ENCODE measurements around the gene CORIN. TPM values are rescaled to one million over a fixed set of nuclear protein-coding genes. Genes with fewer than 3 reads are reported as not detected.

Gene CORIN
- total and polyA plus RNA-seq, 2 of the 13 experiments (the other 11 are each of a cell fraction or from before 2014, with no cell fraction given) = 0.84 to 1.2 TPM

GRCh38 chr4:47705326-47705981 lies 132.4 kb downstream of the CORIN start:
- peak overlapping the region; percentile 29 for H2AFZ ChIP-seq (ENCODE audit: low read length)
- peaks cover 23% of the 10 kb centered on the region for H3K4me1 ChIP-seq (ENCODE audit: insufficient read depth, low read length)
- peak; percentile 52 for ATAC-seq
- no peaks in the 10 kb centered on the region for H3K9me3 ChIP-seq (ENCODE audit: low read length)
- BruUV-seq (replicated peaks) = no TSS peak
- TF ChIP-seq CTCF (CRISPR knock-in tag; IDR thresholded peaks at IDR 0.05) (peak; percentile 55), ARID3A (IDR thresholded peaks at IDR 0.05; ENCODE audit: low read depth, low read length) (0 out of 2 replicates have a peak, but pooled peaks have one; percentile 16), STAG1 (CRISPR knock-in tag; IDR thresholded peaks at IDR 0.05) (peak; percentile 59), ZNF513 (CRISPR knock-in tag; conservative IDR thresholded peaks at IDR 0.05) (no peak), SMC3 (IDR thresholded peaks at IDR 0.05; ENCODE audit: low read length) (peak; percentile 61), ELF4 (CRISPR knock-in tag; IDR thresholded peaks at IDR 0.05; ENCODE audit: borderline replicate concordance) (no peak)
- in situ Hi-C loops (cut with HindIII; ENCODE audit: extremely low pct_ligation_motif_present, low pct_unique_long_range_greater_than_20kb) = loop anchor here (25.0 kb wide), 1 partner anchor 382 kb away; no protein-coding TSS in a partner anchor
- DNase-seq (ENCODE audit: low spot score) = peak; percentile 36
- H3K4me2 ChIP-seq (ENCODE audit: low read depth, low read length) = peak overlapping the region; percentile 69
- WGBS (ENCODE audit: low lambda C conversion rate) = 2% methylated on average over 7 of the region's 7 CpGs
- ChIA-PET CTCF (ENCODE audit: low intra/inter-chr PET ratio, low total read pairs) (interaction anchor here (1.3 to 3.2 kb wide), 4 partner anchors 130 to 228 kb away, joined by 3 to 39 read pairs (median 16); partner anchors contain the start of gene CORIN), POLR2A (interaction anchor here (1.0 to 1.2 kb wide), 2 partner anchors 9 to 131 kb away, joined by 3 to 12 read pairs; partner anchors contain the start of gene CORIN)
- FAIRE-seq = no peak
- no peaks in the 10 kb centered on the region for H3K36me3 ChIP-seq (replicated peaks in 1 of 2; ENCODE audit: control insufficient read depth in 1 of 2, insufficient read depth in 2 of 2, low read length in 2 of 2)
- H4K20me1 ChIP-seq (ENCODE audit: insufficient read depth, low read length) = no peaks in the 10 kb centered on the region
- H3K9ac ChIP-seq (ENCODE audit: insufficient read depth, low read depth, low read length) = peak overlapping the region; percentile 26; the same call in 1 of the 2 replicates
- H3K27me3 ChIP-seq (ENCODE audit: control insufficient read depth in 1 of 2, insufficient read depth in 2 of 2, low read length in 2 of 2) = peaks cover 0 to 1% of the 10 kb centered on the region in 2 experiments; a peak in 1 of 5 replicates
- intact Hi-C loops (cut with micrococcal nuclease; ENCODE audit: unreplicated experiment) = loop anchor here (1.0 to 2.0 kb wide), 3 partner anchors 131 to 228 kb away; no protein-coding TSS in a partner anchor
- no peaks in the 10 kb centered on the region for H3K79me2 ChIP-seq (ENCODE audit: insufficient read depth, low read length)
- H3K27ac ChIP-seq (ENCODE audit: extremely low read length, insufficient read depth, low read length) = no peak overlapping the region
- H3K4me3 ChIP-seq (replicated peaks in 1 of 3; ENCODE audit: insufficient read depth in 1 of 3, low read depth in 2 of 3, low read length in 3 of 3) = peak overlapping the region in 2 of 3 experiments; percentile 13 to 20; a peak in 2 of 6 replicates

All from HepG2 (cell line).